H1 (cell line): Measurements from ENCODE around the gene BARHL1. TPM values are rescaled to one million over a fixed set of nuclear protein-coding genes. Genes with fewer than 3 reads are reported as not detected.

Experiments
- CREB1 ChIP-seq: IDR thresholded peaks from 2 replicates; pipeline ENCODE4 v1.6.1; 2012; ENCODE audit warnings: inconsistent platforms
- CTCF ChIP-seq, 3 experiments: IDR thresholded peaks; 1 replicate in 2 of 3; 2 replicates in 1 of 3; pipeline versions ENCODE4 v1.5.1 to v1.6.1; 2011; ENCODE audit warnings: low read length in 3 of 3, mild to moderate bottlenecking in 3 of 3, inconsistent platforms in 2 of 3, low read depth in 1 of 3, moderate library complexity in 1 of 3; ENCODE audit not compliant: insufficient read depth in 1 of 3; ENCODE audit errors: control extremely low read depth in 1 of 3
- JUN ChIP-seq: IDR thresholded peaks from 2 replicates; pipeline ENCODE4 v1.6.1; 2011; ENCODE audit warnings: low read depth, mild to moderate bottlenecking, improper control_type of control experiment, low read length
- KDM4A ChIP-seq: IDR thresholded peaks from one replicate; pipeline ENCODE4 v1.7.1; 2012; ENCODE audit warnings: low read depth, mild to moderate bottlenecking, moderate library complexity, low read length, inconsistent platforms; ENCODE audit not compliant: severe bottlenecking
- POLR2A ChIP-seq, 2 experiments: IDR thresholded peaks; 1 replicate in 1 of 2; 2 replicates in 1 of 2; pipeline ENCODE4 v1.6.1; 2011; ENCODE audit warnings: low read depth in 2 of 2, low read length in 2 of 2, mild to moderate bottlenecking in 2 of 2; ENCODE audit errors: control extremely low read depth in 1 of 2
- polyA plus RNA-seq, 7 experiments: library from polyadenylated mRNA; depleted of rRNA in 3 of 7; stranded (reverse) in 5 of 7; unstranded in 2 of 7; fragments of >200 nt in 5 of 7; fragments of 200-250 nt in 2 of 7; gene quantifications; 1 replicate in 5 of 7; 2 replicates in 1 of 7; 4 replicates in 1 of 7; pipeline versions ENCODE4 v1.2.1 to v1.2.3, GENCODE V29; 2011 to 2013; ENCODE audit warnings: missing spikeins in 2 of 7, mixed read lengths in 2 of 7
- total RNA-seq: library from RNA; stranded (reverse); fragmentation: NEBNext Ultra II Directional; extraction: Animal tissue kit (Norgen Biotek cat#: 25700); gene quantifications from 2 replicates; pipeline ENCODE4 v1.2.1, GENCODE V29; 2021

BARHL1 gene
- total and polyA plus RNA-seq, 2 of the 8 experiments (the other 6 are each of a cell fraction or from before 2014, with no cell fraction given) = not detected

DNA sequence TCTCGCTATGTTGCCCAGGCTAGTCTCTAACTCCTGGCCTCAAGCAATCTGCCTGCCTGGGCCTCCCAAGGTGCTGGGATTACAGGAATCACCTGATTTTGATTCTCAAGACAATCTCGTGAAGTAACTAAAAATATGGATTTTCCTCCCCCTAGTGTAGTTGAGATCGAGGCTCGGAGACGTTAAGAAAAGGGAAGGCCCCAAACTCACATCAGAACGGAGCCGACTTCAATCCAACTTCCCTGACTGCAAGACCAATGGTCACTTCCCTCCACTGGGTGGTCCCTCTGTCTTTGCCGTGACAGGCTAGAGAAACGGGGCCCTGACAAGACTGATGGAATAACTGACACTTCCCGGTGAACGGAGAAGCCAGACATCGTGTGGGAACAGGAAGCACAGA lies 28.3 kb downstream of the BARHL1 start (continued):
- no peak for TF ChIP-seq CTCF (IDR thresholded peaks at IDR 0.05; ENCODE audit: control extremely low read depth in 1 of 3, insufficient read depth in 1 of 3, low read depth in 1 of 3, low read length in 3 of 3)
- no peak for TF ChIP-seq KDM4A
- no peak for TF ChIP-seq JUN
- no peak for TF ChIP-seq CREB1
- no peak for TF ChIP-seq POLR2A (IDR thresholded peaks at IDR 0.05; ENCODE audit: control extremely low read depth in 1 of 2, low read depth in 2 of 2, low read length in 2 of 2)
